Keratinocyte (primary cell): ENCODE measurements around the gene ENDOG. TPM values are rescaled to one million over a fixed set of nuclear protein-coding genes. Genes with fewer than 3 reads are reported as not detected.

Source experiments
- DNase-seq: peaks from one replicate; pipeline ENCODE4 v3.0.0-alpha.2; 2011; ENCODE audit warnings: low read depth, missing footprints, low spot score
- FAIRE-seq: peaks from 2 replicates; lab custom pipeline; 2011; peaks lifted over from hg19 to GRCh38; lab: Jason Lieb, UNC
- H2AFZ ChIP-seq: 2 replicates; pipeline ENCODE4 v1.6.0; 2012; ENCODE audit warnings: low read length, control low read depth, inconsistent platforms; ENCODE audit not compliant: control insufficient read depth
- H3K27ac ChIP-seq: 2 replicates; pipeline ENCODE4 v1.5.1; 2011; ENCODE audit warnings: low read length; ENCODE audit not compliant: control insufficient read depth, insufficient read depth
- H3K27me3 ChIP-seq: 3 replicates; pipeline ENCODE4 v1.6.0; 2011; ENCODE audit warnings: low read length; ENCODE audit not compliant: control insufficient read depth, insufficient read depth; ENCODE audit errors: extremely low read depth
- H3K36me3 ChIP-seq, 2 experiments: 2 replicates in 1 of 2; 3 replicates in 1 of 2; pipeline ENCODE4 v1.5.1; 2011; ENCODE audit warnings: low read length in 2 of 2, mild to moderate bottlenecking in 1 of 2; ENCODE audit not compliant: control insufficient read depth in 2 of 2, insufficient read depth in 2 of 2; ENCODE audit errors: extremely low read depth in 1 of 2
- H3K4me1 ChIP-seq: 3 replicates; pipeline ENCODE4 v1.5.1; 2011; ENCODE audit warnings: low read length; ENCODE audit not compliant: control insufficient read depth, insufficient read depth; ENCODE audit errors: extremely low read depth
- H3K4me2 ChIP-seq: 3 replicates; pipeline ENCODE4 v1.6.0; 2011; ENCODE audit warnings: low read depth, low read length; ENCODE audit not compliant: control insufficient read depth, insufficient read depth; ENCODE audit errors: extremely low read depth
- H3K4me3 ChIP-seq, 3 experiments: fragments of 200-600 bp in 1 of 3; sonication (generic) in 1 of 3; 2 replicates in 2 of 3; 3 replicates in 1 of 3; pipeline ENCODE4 v1.5.1; 2011 to 2016; ENCODE audit warnings: low read length in 3 of 3, mild to moderate bottlenecking in 3 of 3, control low read depth in 2 of 3, inconsistent platforms in 1 of 3, low read depth in 1 of 3, mixed read lengths in 1 of 3, mixed run types in 1 of 3, moderate library complexity in 1 of 3; ENCODE audit not compliant: control insufficient read depth in 2 of 3, insufficient read depth in 2 of 3; ENCODE audit errors: extremely low read depth in 1 of 3
- H3K79me2 ChIP-seq: 2 replicates; pipeline ENCODE4 v1.6.0; 2012; ENCODE audit warnings: low read length; ENCODE audit not compliant: control insufficient read depth, insufficient read depth
- H3K9ac ChIP-seq: 3 replicates; pipeline ENCODE4 v1.6.0; 2011; ENCODE audit warnings: low read length; ENCODE audit not compliant: control insufficient read depth, insufficient read depth; ENCODE audit errors: extremely low read depth
- H3K9me1 ChIP-seq: 3 replicates; pipeline ENCODE4 v1.6.0; 2011; ENCODE audit warnings: low read length; ENCODE audit not compliant: control insufficient read depth, insufficient read depth; ENCODE audit errors: extremely low read depth
- H3K9me3 ChIP-seq: 2 replicates; pipeline ENCODE4 v1.5.1; 2012; ENCODE audit warnings: low read depth, low read length; ENCODE audit not compliant: control insufficient read depth
- H4K20me1 ChIP-seq: 3 replicates; pipeline ENCODE4 v1.6.0; 2011; ENCODE audit warnings: low read length; ENCODE audit not compliant: control insufficient read depth, insufficient read depth; ENCODE audit errors: extremely low read depth
- EZH2 ChIP-seq: IDR thresholded peaks from one replicate; pipeline ENCODE4 v1.6.1; 2012; ENCODE audit warnings: inconsistent platforms, mild to moderate bottlenecking, low read length, moderate library complexity
- dilution Hi-C: fragments of 300-500 bp; cut with MboI; formaldehyde crosslinking; loops from one replicate; pipeline ENCODE4 v1.7.0; 2020; ENCODE audit warnings: low sequenced_read_pairs; ENCODE audit not compliant: extremely low pct_ligation_motif_present
- polyA plus RNA-seq, 5 experiments: library from polyadenylated mRNA; depleted of rRNA in 3 of 5; stranded (reverse) in 3 of 5; stranded (forward) in 1 of 5; unstranded in 1 of 5; fragments of >200 nt; gene quantifications; 1 replicate in 1 of 5; 2 replicates in 3 of 5; 3 replicates in 1 of 5; pipeline versions ENCODE4 v1.2.1 to v1.2.3, GENCODE V29; 2011 to 2012; ENCODE audit warnings: missing spikeins in 2 of 5, low read depth in 1 of 5, low replicate concordance in 1 of 5
- TF ChIP-seq, protein P1 (sequence below), 3 experiments: IDR thresholded peaks in 1 of 3; conservative IDR thresholded peaks in 1 of 3; optimal IDR thresholded peaks in 1 of 3; 2 replicates in 2 of 3; 3 replicates in 1 of 3; pipeline versions ENCODE3 to v1.5.1; 2011; ENCODE audit warnings: low read length in 3 of 3, mild to moderate bottlenecking in 3 of 3, moderate library complexity in 2 of 3, control low read depth in 1 of 3, inconsistent platforms in 1 of 3; ENCODE audit not compliant: insufficient read depth in 2 of 3; ENCODE audit errors: extremely low read depth in 1 of 3

ENDOG gene
- polyA plus RNA-seq, 1 donor (not counting 4 experiments of a cell fraction or from before 2014, with no cell fraction given), result 10.2 TPM

DNA sequence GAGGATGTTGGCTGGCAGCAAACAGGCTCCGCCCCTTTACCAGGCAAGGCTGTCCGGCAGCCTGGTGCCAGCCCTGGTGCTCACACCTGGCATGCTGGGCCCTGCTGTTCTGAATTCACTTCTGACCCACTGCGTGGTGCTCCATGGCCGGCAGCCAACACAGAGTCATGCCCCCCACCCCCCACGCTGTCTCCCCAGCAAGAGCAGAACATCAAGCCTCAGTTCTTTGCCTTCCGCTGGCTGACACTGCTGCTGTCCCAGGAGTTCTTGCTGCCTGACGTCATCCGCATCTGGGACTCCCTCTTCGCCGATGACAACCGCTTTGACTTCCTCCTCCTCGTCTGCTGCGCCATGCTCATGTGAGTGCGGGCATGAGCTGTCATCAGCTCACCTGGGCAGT is 12.6 kb upstream of the ENDOG start:
- Histone ChIP-seq H3K4me1 (no peaks in the 10 kb centered on the region), H3K4me2 (no peak overlapping the region), H3K27ac (no peak overlapping the region), H2AFZ (no peak overlapping the region), H3K9me3 (no peaks in the 10 kb centered on the region), H3K4me3 (no peak overlapping the region), H4K20me1 (no peaks in the 10 kb centered on the region), H3K79me2 (no peaks in the 10 kb centered on the region), H3K27me3 (no peaks in the 10 kb centered on the region), H3K9ac (no peak overlapping the region), H3K9me1 (no peaks in the 10 kb centered on the region), H3K36me3 (peaks cover 10 to 31% of the 10 kb centered on the region in 2 experiments)
- dilution Hi-C loops, result no loop called here
- no peak for TF ChIP-seq EZH2
- TF ChIP-seq, protein P1, sequence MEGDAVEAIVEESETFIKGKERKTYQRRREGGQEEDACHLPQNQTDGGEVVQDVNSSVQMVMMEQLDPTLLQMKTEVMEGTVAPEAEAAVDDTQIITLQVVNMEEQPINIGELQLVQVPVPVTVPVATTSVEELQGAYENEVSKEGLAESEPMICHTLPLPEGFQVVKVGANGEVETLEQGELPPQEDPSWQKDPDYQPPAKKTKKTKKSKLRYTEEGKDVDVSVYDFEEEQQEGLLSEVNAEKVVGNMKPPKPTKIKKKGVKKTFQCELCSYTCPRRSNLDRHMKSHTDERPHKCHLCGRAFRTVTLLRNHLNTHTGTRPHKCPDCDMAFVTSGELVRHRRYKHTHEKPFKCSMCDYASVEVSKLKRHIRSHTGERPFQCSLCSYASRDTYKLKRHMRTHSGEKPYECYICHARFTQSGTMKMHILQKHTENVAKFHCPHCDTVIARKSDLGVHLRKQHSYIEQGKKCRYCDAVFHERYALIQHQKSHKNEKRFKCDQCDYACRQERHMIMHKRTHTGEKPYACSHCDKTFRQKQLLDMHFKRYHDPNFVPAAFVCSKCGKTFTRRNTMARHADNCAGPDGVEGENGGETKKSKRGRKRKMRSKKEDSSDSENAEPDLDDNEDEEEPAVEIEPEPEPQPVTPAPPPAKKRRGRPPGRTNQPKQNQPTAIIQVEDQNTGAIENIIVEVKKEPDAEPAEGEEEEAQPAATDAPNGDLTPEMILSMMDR (optimal IDR thresholded peaks at IDR 0.05 in 1 of 3, IDR thresholded peaks at IDR 0.05 in 1 of 3, conservative IDR thresholded peaks at IDR 0.05 in 1 of 3; ENCODE audit: extremely low read depth in 1 of 3, insufficient read depth in 2 of 3, low read length in 3 of 3), result no peak
- no peak for DNase-seq
- FAIRE-seq, result no peak

DNA sequence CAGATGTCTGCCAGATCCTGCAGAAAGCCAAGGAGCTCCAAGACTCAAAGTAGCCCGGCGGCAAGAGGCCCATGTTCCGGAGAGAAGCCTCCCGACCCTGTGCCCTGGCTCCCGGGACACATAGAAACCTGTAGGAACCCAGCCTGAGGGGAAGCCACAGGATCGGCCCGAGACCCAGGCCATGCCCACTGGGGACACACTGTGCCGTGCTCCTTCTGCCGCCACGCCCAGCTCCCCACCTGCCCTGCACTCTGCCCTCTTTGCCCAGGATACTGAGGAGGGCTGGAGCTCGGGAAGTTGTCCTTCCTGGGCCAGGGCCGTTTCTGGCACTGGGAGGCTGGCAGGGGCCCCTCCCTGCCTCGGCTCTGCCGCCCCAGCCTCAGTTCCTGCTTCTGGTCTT is 10.5 kb upstream of the ENDOG start:
- DNase-seq (no peak), FAIRE-seq (no peak)
- Histone ChIP-seq H3K4me3 (no peak overlapping the region), H3K4me1 (no peaks in the 10 kb centered on the region), H3K36me3 (peaks cover 10 to 27% of the 10 kb centered on the region in 2 experiments), H3K27me3 (no peaks in the 10 kb centered on the region), H3K9ac (no peak overlapping the region), H3K9me1 (no peaks in the 10 kb centered on the region), H3K9me3 (no peaks in the 10 kb centered on the region), H3K79me2 (no peaks in the 10 kb centered on the region), H3K27ac (no peak overlapping the region), H2AFZ (no peak overlapping the region), H4K20me1 (no peaks in the 10 kb centered on the region), H3K4me2 (no peak overlapping the region)
- TF ChIP-seq, protein P1 (optimal IDR thresholded peaks at IDR 0.05 in 1 of 3, IDR thresholded peaks at IDR 0.05 in 1 of 3, conservative IDR thresholded peaks at IDR 0.05 in 1 of 3; ENCODE audit: extremely low read depth in 1 of 3, insufficient read depth in 2 of 3, low read length in 3 of 3), result no peak
- no peak for TF ChIP-seq EZH2
- dilution Hi-C loops, result no loop called here
